ENCODE results near the gene ENPP4. TPM values are rescaled to one million over a fixed set of nuclear protein-coding genes. Genes with fewer than 3 reads are reported as not detected.
"Not testable (repeated sequence)": the region's sequence is repeated elsewhere in the genome, so short reads cannot be mapped to it uniquely, and the experiment has no call there.

ENPP4 gene
- total RNA-seq, result 4.8 to 5.2 TPM (median 5.1 TPM) in 3 replicates

GRCh38 chr6:46129629-46130511 is at the start of gene ENPP4:
TSS of gene ENPP4 (plus strand) at chr6:46129989. CDS start at chr6:46139584, 9,595 bp downstream.
- TF ChIP-seq CTCF (IDR thresholded peaks at IDR 0.05; ENCODE audit: unreplicated experiment), result no peak
- H3K4me3 Mint-ChIP-seq, result peak within 1 kb of the TSS; percentile 79
- H3K4me1 Mint-ChIP-seq, result peaks cover 4% of the 10 kb centered on the region
- H3K9me3 Mint-ChIP-seq, result no peaks in the 10 kb centered on the region
- DNase-seq (ENCODE audit: low spot score in 2 of 2, unreplicated experiment in 2 of 2), result peak; percentile 75 to 93
- no peaks in the 10 kb centered on the region for H3K36me3 Mint-ChIP-seq
- H3K27me3 Mint-ChIP-seq (ENCODE audit: low read depth), result peaks cover 52% of the 10 kb centered on the region
- H3K27ac Mint-ChIP-seq, result peak within 1 kb of the TSS; percentile 50

- no peaks in the 10 kb centered on the region for H3K27me3 Mint-ChIP-seq (ENCODE audit: low read depth)
- H3K4me3 Mint-ChIP-seq, result no peak overlapping the region
- H3K27ac Mint-ChIP-seq, result no peak overlapping the region
- no peak for DNase-seq (ENCODE audit: low spot score in 2 of 2, unreplicated experiment in 2 of 2)
- H3K36me3 Mint-ChIP-seq, result no peaks in the 10 kb centered on the region
- no peak for TF ChIP-seq CTCF (IDR thresholded peaks at IDR 0.05; ENCODE audit: unreplicated experiment)
- H3K4me1 Mint-ChIP-seq, result no peaks in the 10 kb centered on the region
- peaks cover 5% of the 10 kb centered on the region for H3K9me3 Mint-ChIP-seq
Observed at GRCh38 chr6:46080111-46080510, 49.7 kb upstream of the ENPP4 start.

- H3K9me3 Mint-ChIP-seq, result not testable (repeated sequence)
Observed at GRCh38 chr6:46085688-46086087, 44.1 kb upstream of the ENPP4 start.

GRCh38 chr6:46090115-46091079 is 39.4 kb upstream of the ENPP4 start:
- H3K9me3 Mint-ChIP-seq, result peaks cover 31% of the 10 kb centered on the region
- H3K27ac Mint-ChIP-seq, result no peak overlapping the region
- DNase-seq (ENCODE audit: low spot score in 2 of 2, unreplicated experiment in 2 of 2), result peak in 1 of 2 experiments; percentile 27
- H3K27me3 Mint-ChIP-seq (ENCODE audit: low read depth), result peaks cover 5% of the 10 kb centered on the region
- H3K4me3 Mint-ChIP-seq, result no peak overlapping the region
- TF ChIP-seq CTCF (IDR thresholded peaks at IDR 0.05; ENCODE audit: unreplicated experiment), result peak; percentile 91
- peaks cover 3% of the 10 kb centered on the region for H3K36me3 Mint-ChIP-seq
- peaks cover 19% of the 10 kb centered on the region for H3K4me1 Mint-ChIP-seq

More at GRCh38 chr6:46085688-46086087, 44.1 kb upstream of the ENPP4 start:
- peaks cover 16% of the 10 kb centered on the region for H3K4me1 Mint-ChIP-seq
- H3K4me3 Mint-ChIP-seq; H3K36me3 Mint-ChIP-seq; H3K27me3 Mint-ChIP-seq (ENCODE audit: low read depth); DNase-seq (ENCODE audit: low spot score in 2 of 2, unreplicated experiment in 2 of 2); H3K27ac Mint-ChIP-seq: not testable (repeated sequence)

- H3K4me1 Mint-ChIP-seq, result peaks cover 19% of the 10 kb centered on the region
- H3K27ac Mint-ChIP-seq, result no peak overlapping the region
- H3K36me3 Mint-ChIP-seq, result peaks cover 4% of the 10 kb centered on the region
- peaks cover 36% of the 10 kb centered on the region for H3K9me3 Mint-ChIP-seq
- no peak for TF ChIP-seq CTCF (IDR thresholded peaks at IDR 0.05; ENCODE audit: unreplicated experiment)
- peaks cover 5% of the 10 kb centered on the region for H3K27me3 Mint-ChIP-seq (ENCODE audit: low read depth)
- no peak for DNase-seq (ENCODE audit: low spot score in 2 of 2, unreplicated experiment in 2 of 2)
- H3K4me3 Mint-ChIP-seq, result no peak overlapping the region
Observed at GRCh38 chr6:46091080-46091478, 38.7 kb upstream of the ENPP4 start.

Measured in mesothelial cell of epicardium (in vitro differentiated cells).